Ectodermal cell (in vitro differentiated cells): ENCODE data around the gene OCSTAMP. TPM values are rescaled to one million over a fixed set of nuclear protein-coding genes. Genes with fewer than 3 reads are reported as not detected.

Experiments used
- H3K27ac ChIP-seq: 2 replicates; pipeline ENCODE4 v1.7.0; 2013; ENCODE audit warnings: mild to moderate bottlenecking, low read depth, low read length; ENCODE audit not compliant: insufficient read depth, poor library complexity, severe bottlenecking
- H3K27me3 ChIP-seq: 2 replicates; pipeline ENCODE4 v1.7.0; 2013; ENCODE audit warnings: mild to moderate bottlenecking, low read length; ENCODE audit not compliant: insufficient read depth, control insufficient read depth, poor library complexity, severe bottlenecking
- H3K36me3 ChIP-seq: one replicate; pipeline ENCODE4 v1.7.0; 2013; ENCODE audit warnings: low read length; ENCODE audit not compliant: control insufficient read depth, insufficient read depth
- H3K4me1 ChIP-seq: one replicate; pipeline ENCODE4 v1.7.0; 2013; ENCODE audit warnings: low read length; ENCODE audit not compliant: control insufficient read depth, insufficient read depth
- H3K4me3 ChIP-seq: 2 replicates; pipeline ENCODE4 v1.7.0; 2013; ENCODE audit warnings: low read depth, low read length, control low read depth; ENCODE audit not compliant: insufficient read depth
- H3K9me3 ChIP-seq: 2 replicates; pipeline ENCODE4 v1.7.0; 2013; ENCODE audit warnings: mild to moderate bottlenecking, low read length, moderate library complexity; ENCODE audit not compliant: control insufficient read depth
- WGBS, 2 experiments: methylation state at CpG; one replicate each; pipeline ENCODE4 v1.1.7; 2013; ENCODE audit warnings: missing lambda C conversion rate in 2 of 2; 5-methylcytosine and 5-hydroxymethylcytosine counted together
- polyA plus RNA-seq, 4 experiments: library from polyadenylated mRNA; stranded (reverse); fragments of 50-300 nt; gene quantifications; one replicate each; pipeline ENCODE4 v1.2.3, GENCODE V29; 2013

The OCSTAMP gene, protein sequence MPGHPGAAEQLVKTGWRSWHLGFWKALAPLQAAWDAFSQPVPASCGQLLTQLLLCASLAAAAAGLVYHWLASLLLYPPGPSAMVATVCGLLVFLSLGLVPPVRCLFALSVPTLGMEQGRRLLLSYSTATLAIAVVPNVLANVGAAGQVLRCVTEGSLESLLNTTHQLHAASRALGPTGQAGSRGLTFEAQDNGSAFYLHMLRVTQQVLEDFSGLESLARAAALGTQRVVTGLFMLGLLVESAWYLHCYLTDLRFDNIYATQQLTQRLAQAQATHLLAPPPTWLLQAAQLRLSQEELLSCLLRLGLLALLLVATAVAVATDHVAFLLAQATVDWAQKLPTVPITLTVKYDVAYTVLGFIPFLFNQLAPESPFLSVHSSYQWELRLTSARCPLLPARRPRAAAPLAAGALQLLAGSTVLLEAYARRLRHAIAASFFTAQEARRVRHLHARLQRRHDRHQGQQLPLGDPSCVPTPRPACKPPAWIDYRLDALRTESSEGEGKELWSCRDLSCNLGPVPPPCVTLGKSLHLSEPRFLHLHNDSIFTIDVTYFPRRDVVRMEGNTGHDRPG
- polyA plus RNA-seq (2013, experiment 1 of 4): not detected
- 0.12 TPM for polyA plus RNA-seq (2013, experiment 2 of 4)
- polyA plus RNA-seq (2013, experiment 3 of 4): not detected
- polyA plus RNA-seq (2013, experiment 4 of 4): not detected

DNA sequence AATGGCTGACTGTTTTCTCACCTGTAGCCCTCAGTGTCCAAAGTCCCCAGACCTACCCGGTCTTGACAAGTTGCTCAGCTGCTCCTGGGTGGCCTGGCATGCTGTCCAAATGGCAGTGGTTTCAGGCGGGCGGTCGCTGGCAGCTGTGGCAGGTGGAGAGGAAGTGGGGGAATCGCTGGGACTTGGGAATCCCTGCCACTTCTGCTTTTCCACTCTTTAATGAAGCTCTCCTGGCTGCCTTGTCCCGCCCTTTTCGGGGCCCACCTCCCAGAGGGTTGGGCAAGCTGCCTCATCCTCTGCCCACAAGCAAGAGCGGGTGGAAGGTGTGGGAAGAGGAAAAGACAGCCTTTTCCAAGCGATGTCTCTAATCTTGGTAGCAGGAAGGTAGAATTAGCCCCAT, at the start of gene OCSTAMP:
Gene OCSTAMP (minus strand): TSS at position 194 of the 400 bp plus-strand sequence. CDS start 94 bp downstream, at position 100.
- Histone ChIP-seq H3K27me3 (no peaks in the 10 kb centered on the region), H3K9me3 (no peaks in the 10 kb centered on the region), H3K27ac (no peak within 1 kb of the TSS), H3K4me1 (peaks cover 12% of the 10 kb centered on the region), H3K36me3 (no peaks in the 10 kb centered on the region), H3K4me3 (no peak within 1 kb of the TSS)
- WGBS, 2 experiments: 85 to 88% methylated on average over 9 of the region's 9 CpGs

DNA sequence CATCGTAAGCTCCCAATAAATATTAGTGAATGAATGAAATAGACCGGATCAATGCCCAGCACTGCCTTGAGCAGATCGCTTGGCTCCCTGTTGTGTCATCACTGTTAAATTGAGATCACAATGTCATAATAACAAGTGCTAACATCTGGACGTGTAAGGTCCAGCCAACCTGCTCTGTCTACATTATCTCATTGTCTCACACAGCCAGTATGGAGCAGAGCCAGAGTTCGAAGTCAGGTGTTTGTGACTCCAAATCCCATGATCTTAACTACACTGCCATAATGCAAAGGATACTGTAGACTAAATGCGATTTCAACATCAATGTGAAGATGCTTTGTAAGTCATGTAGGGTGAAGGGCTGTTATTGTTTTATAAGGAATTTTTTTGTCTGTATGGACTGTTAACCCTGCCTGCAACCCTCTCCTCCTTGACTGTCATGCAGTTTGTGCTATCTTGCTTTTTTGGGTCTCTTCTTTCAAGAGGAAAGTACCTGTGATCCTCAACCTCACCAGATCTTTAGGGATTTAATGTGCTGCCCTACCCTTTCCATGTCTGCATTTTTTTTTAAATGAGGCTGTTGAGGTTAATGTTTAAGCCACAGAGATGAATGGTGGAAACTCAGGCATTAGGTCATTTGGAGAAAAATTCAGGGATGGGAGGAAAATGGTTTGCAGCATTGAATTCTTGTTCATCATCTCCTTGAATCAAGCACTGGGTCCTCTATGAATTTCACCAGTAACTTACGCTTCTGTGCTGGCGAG, 49.0 kb upstream of the OCSTAMP start:
- Histone ChIP-seq H3K27me3 (no peaks in the 10 kb centered on the region), H3K36me3 (no peaks in the 10 kb centered on the region), H3K4me3 (no peak overlapping the region), H3K27ac (no peak overlapping the region), H3K9me3 (no peaks in the 10 kb centered on the region), H3K4me1 (no peaks in the 10 kb centered on the region)
- 94% methylated on average over 8 of the region's 8 CpGs for WGBS, 2 experiments

DNA sequence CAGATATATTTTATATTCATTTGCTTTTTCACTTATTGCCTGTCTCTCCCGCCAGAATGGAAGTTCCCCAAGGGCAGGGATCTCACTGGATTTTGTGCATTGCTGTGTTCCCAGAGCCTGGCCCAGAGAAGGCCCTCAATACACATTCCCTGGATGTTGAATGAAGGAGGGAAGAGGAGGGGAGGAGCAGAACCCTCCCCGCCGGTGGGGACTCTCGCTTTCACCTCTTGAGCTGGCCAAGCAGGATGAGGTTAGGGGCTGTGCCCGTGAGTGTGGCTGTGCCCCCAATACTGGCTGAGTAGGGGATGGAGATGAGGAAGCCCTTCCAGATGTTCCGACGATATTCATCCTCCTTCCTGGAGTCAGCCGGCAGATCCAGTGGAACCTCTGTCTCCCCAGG, 45.5 kb upstream of the OCSTAMP start:
- Histone ChIP-seq H3K27me3 (no peaks in the 10 kb centered on the region), H3K36me3 (no peaks in the 10 kb centered on the region), H3K9me3 (no peaks in the 10 kb centered on the region), H3K4me1 (no peaks in the 10 kb centered on the region), H3K4me3 (no peak overlapping the region), H3K27ac (no peak overlapping the region)
- WGBS, 2 experiments: 93 to 95% methylated on average over 8 of the region's 8 CpGs

DNA sequence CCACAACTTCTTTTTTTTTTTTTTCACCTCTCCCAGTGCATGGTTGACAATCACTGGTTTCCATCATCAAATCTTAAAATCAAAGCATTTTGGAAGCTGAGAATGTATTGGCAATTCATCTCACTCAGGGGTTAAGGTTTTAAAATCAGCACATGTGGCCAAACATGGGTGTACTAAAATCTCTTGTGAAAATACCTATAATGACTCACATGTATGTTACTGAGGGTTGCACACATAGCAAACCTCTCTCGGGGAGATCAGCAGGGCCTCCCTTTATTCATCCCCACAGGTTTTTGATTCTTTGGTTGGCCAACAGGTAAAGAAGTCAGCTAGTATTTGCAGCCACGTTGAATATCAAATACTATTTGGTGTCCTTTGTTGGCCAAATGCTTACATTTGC, 44.3 kb upstream of the OCSTAMP start:
- 49 to 58% methylated on average over 2 of the region's 2 CpGs for WGBS, 2 experiments
- no peak overlapping the region for H3K4me3 ChIP-seq
- no peaks in the 10 kb centered on the region for H3K27me3 ChIP-seq
- no peaks in the 10 kb centered on the region for H3K36me3 ChIP-seq
- no peak overlapping the region for H3K27ac ChIP-seq
- H3K9me3 ChIP-seq: no peaks in the 10 kb centered on the region
- no peaks in the 10 kb centered on the region for H3K4me1 ChIP-seq

DNA sequence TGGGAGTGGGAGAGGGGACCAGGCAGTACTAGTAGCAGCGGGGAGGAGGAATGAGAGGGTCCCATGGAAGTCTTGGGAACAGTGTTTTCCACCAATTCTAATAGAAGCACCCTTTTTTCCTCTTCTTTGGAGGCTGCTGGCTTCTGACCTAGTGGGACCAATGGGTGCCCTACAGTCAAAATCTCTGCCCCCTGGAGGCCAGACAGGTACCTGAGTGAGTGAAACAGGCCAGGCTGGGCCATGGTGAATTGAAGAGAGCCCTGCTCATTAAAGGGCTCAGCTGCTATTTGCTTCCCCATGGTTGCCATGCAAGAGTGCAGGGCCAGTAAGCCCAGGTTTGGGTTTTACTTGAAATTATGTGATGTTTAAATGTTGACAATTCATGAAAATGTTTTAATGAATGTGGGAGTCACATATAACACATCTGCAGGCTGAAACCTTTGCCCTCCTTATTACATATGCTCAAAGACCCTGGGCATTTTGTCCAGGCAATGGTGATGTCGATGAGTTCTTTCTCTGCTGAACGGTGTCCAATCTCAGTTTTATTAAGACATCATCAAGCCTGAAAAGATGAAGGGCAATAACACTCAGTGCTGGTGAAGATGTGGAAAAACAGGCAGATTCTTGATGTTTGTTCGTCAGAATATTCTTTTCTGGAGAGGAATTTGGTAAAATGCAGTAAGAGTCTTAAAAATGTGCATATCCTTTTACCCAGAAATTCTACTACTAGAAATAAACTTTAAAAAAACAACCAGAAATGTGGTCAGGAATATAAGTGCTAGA, 42.3 kb upstream of the OCSTAMP start:
- H3K27me3 ChIP-seq: no peaks in the 10 kb centered on the region
- WGBS, 2 experiments: 97 to 99% methylated on average over 4 of the region's 4 CpGs
- no peaks in the 10 kb centered on the region for H3K4me1 ChIP-seq
- no peaks in the 10 kb centered on the region for H3K36me3 ChIP-seq
- H3K9me3 ChIP-seq: no peaks in the 10 kb centered on the region
- no peak overlapping the region for H3K27ac ChIP-seq
- H3K4me3 ChIP-seq: no peak overlapping the region

DNA sequence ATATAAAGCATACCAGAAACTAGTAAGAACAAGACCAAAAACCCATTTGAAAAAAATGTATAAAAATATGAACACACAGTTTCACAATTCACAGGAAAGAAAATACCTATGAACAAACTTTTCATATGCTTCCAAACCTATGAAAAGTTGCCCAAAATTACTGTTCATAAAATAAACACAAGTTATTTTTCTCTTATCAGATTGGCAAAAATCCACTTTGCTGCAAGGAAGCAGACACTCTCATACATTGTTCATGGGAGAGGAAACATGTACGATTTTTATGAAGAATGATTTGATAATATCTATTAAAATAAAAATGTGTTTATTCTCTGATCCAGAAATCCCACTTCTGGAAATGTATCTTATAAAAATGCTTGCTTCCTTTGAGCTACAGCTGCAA, 40.0 kb upstream of the OCSTAMP start:
- no peak overlapping the region for H3K27ac ChIP-seq
- no peaks in the 10 kb centered on the region for H3K4me1 ChIP-seq
- no peaks in the 10 kb centered on the region for H3K36me3 ChIP-seq
- WGBS, 2 experiments: no CpG with 5 or more reads among the region's 1 CpG
- H3K27me3 ChIP-seq: no peaks in the 10 kb centered on the region
- no peaks in the 10 kb centered on the region for H3K9me3 ChIP-seq
- H3K4me3 ChIP-seq: no peak overlapping the region

DNA sequence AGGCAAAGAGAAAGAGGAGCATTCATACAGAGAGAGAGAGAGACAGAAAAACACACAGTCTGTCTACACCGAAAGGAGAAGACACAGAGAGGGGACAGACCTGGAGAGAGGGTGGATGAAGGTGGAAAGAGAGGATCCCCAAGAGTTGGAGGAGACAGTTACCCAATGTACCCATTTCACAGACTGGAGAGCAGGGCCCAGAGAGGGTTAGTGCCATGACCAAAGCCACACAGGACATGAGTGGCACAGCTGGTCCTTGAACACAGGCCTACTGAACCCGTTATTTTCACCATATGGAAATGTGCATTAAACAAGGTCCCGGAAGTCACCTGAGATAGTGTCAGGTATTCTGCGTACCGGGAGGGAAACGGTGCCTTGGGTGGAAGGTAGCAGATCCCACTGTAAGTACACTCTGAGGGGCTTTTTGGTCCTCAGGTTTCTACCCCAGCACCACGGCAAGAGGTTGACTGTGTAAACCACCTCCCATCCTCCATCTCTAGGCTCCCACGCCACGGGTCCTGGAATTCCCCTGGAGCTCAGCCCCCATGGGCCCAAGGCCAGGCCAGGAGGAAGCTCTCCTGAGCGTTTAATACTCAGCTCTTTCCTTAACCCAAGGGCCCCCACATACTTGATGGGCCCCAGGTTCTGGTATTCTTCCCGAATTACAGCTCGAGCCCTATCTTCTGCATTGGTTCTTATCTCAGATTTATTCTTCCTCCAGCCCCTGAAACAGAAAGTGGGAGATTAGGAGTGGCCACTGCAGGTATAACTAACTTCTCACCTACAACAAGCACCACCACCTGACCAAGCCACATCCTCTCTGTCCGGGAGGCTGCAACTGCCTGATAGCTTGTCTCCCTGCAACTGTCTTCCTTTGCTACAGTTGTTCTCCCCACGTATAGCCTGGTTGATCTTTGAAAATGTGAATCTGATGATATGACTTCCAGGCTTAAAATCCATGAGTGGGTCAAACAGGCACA, 38.4 kb upstream of the OCSTAMP start:
- Histone ChIP-seq H3K4me1 (peaks cover 10% of the 10 kb centered on the region), H3K4me3 (no peak overlapping the region), H3K9me3 (no peaks in the 10 kb centered on the region), H3K27ac (no peak overlapping the region), H3K36me3 (no peaks in the 10 kb centered on the region), H3K27me3 (no peaks in the 10 kb centered on the region)
- WGBS, 2 experiments: 94% methylated on average over 14 of the region's 14 CpGs

DNA sequence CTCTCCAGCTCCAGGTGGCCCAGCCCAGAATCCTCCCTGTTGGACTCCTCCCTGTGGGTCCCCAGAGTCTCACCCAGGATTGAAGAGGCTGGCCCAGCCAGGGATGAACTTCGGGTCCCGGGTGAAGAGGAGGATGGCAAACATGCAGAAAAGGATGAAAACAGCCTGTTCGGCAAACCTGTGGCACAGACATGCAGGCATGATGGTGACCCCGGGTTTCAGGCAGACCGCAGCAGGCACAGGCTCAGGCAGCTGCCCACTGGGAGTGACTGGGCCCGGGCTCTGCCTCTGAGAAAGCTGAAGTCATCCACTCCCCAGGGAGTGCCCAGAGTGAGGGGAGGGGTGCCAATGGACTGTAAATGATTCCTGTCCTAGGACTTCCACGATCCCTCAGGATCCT, 37.5 kb upstream of the OCSTAMP start:
- no peaks in the 10 kb centered on the region for H3K9me3 ChIP-seq
- WGBS, 2 experiments: 86 to 88% methylated on average over 7 of the region's 7 CpGs
- no peak overlapping the region for H3K27ac ChIP-seq
- no peak overlapping the region for H3K4me3 ChIP-seq
- no peaks in the 10 kb centered on the region for H3K27me3 ChIP-seq
- H3K4me1 ChIP-seq: peaks cover 11% of the 10 kb centered on the region
- no peaks in the 10 kb centered on the region for H3K36me3 ChIP-seq

DNA sequence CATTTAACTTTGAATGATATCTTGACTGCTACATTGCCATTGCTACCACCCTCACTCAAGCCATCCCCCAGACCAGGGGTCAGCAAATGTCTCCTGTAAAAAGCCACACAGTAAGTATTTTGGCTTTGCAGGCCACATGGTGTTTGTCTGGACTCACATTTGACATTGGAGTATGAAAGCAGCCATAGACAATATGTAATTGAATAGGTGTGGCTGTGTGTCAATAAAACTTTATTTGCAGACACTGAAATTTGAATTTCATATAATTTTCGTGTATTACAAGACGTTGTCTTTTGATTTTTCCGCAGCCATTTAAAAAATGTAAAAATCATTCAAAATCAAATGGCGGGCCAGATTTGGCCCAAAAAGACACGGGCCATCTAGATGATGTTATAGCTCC, 36.3 kb upstream of the OCSTAMP start:
- 97 to 99% methylated on average over 5 of the region's 5 CpGs for WGBS, 2 experiments
- no peak overlapping the region for H3K27ac ChIP-seq
- H3K4me1 ChIP-seq: peaks cover 11% of the 10 kb centered on the region
- H3K27me3 ChIP-seq: no peaks in the 10 kb centered on the region
- H3K4me3 ChIP-seq: no peak overlapping the region
- H3K9me3 ChIP-seq: no peaks in the 10 kb centered on the region
- no peaks in the 10 kb centered on the region for H3K36me3 ChIP-seq
